ENCODE measurements around the gene TMEM120B. TPM values are rescaled to one million over a fixed set of nuclear protein-coding genes. Genes with fewer than 3 reads are reported as not detected.

The TMEM120B gene
- total and polyA plus RNA-seq, 2 experiments from 2014 or later, result 5.5 to 9.5 TPM

DNA sequence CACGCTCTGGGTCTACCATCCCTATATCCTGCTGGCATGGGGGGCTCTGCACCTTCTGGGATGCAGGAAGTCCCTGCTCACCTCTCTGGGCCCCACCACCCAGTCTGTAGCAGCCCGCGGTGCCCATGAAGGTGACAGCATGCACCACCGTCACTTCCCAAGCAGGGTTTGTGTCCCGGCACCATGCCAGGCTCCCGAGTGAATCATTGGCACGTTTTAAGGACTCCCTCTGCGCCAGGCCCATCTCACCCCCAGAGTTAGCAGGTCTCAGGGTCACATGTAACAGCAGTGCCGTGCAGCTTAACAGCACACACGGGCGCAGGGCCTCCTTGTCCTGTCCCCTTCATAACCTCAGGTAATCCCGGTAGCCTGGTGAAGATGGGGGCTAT lies 111.2 kb downstream of the TMEM120B start:
- Histone ChIP-seq H3K79me2 (no peaks in the 10 kb centered on the region), H3K9me3 (ENCODE audit: low read depth) (no peaks in the 10 kb centered on the region), H3K4me1 (ENCODE audit: insufficient read depth) (no peaks in the 10 kb centered on the region), H3K27me3 (no peaks in the 10 kb centered on the region), H3K27ac (no peak overlapping the region), H3K9me2 (replicated peaks; ENCODE audit: insufficient read depth) (no peaks in the 10 kb centered on the region), H2AFZ (no peak overlapping the region), H3K4me3 (no peak overlapping the region), H3K36me3 (replicated peaks; ENCODE audit: insufficient read depth, low read depth) (no peaks in the 10 kb centered on the region), H3K4me2 (no peak overlapping the region), H4K20me1 (ENCODE audit: insufficient read depth, poor library complexity, severe bottlenecking) (no peaks in the 10 kb centered on the region)
- 87% methylated on average over 12 of the region's 12 CpGs for WGBS (ENCODE audit: low lambda C conversion rate, missing lambda C conversion rate)
- no peak for DNase-seq (ENCODE audit: low spot score)
- TF ChIP-seq EZH2 (IDR thresholded peaks at IDR 0.05; ENCODE audit: borderline replicate concordance), result no peak
- TF ChIP-seq, protein P1, sequence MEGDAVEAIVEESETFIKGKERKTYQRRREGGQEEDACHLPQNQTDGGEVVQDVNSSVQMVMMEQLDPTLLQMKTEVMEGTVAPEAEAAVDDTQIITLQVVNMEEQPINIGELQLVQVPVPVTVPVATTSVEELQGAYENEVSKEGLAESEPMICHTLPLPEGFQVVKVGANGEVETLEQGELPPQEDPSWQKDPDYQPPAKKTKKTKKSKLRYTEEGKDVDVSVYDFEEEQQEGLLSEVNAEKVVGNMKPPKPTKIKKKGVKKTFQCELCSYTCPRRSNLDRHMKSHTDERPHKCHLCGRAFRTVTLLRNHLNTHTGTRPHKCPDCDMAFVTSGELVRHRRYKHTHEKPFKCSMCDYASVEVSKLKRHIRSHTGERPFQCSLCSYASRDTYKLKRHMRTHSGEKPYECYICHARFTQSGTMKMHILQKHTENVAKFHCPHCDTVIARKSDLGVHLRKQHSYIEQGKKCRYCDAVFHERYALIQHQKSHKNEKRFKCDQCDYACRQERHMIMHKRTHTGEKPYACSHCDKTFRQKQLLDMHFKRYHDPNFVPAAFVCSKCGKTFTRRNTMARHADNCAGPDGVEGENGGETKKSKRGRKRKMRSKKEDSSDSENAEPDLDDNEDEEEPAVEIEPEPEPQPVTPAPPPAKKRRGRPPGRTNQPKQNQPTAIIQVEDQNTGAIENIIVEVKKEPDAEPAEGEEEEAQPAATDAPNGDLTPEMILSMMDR (IDR thresholded peaks at IDR 0.05; ENCODE audit: poor library complexity), result no peak

DNA sequence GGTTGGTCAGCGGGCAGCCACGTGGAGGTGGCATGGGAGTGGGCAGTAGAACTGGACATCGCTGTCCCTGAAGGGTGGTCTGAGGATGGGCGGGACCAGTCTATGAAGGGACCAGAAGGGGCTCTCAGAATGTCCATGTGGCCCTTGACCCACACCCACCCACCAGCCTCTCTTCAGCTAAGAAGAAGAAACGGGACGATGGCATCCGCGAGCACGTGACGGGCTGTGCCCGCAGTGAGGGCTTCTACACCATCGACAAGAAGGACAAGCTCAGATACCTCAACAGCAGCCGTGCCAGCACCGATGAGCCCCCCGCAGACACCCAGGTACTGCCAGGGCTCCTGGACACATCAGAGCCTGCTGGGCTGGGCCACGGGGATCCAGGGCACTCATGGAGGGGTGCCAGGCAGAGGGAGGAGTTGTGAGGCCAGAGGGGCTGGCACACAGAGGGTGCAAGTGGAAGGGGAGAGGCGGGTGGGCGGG lies 112.5 kb downstream of the TMEM120B start:
- no peaks in the 10 kb centered on the region for H3K9me2 ChIP-seq (replicated peaks; ENCODE audit: insufficient read depth)
- no peak overlapping the region for H2AFZ ChIP-seq
- H3K4me3 ChIP-seq, result no peak overlapping the region
- H3K79me2 ChIP-seq, result no peaks in the 10 kb centered on the region
- no peak for DNase-seq (ENCODE audit: low spot score)
- no peaks in the 10 kb centered on the region for H3K36me3 ChIP-seq (replicated peaks; ENCODE audit: insufficient read depth, low read depth)
- TF ChIP-seq, protein P1 (IDR thresholded peaks at IDR 0.05; ENCODE audit: poor library complexity), result no peak
- TF ChIP-seq EZH2 (IDR thresholded peaks at IDR 0.05; ENCODE audit: borderline replicate concordance) (no peak), EZH2phosphoT487 (IDR thresholded peaks at IDR 0.05; ENCODE audit: low read depth, severe bottlenecking, unreplicated experiment) (no peak)
- H3K4me2 ChIP-seq, result no peak overlapping the region
- H4K20me1 ChIP-seq (ENCODE audit: insufficient read depth, poor library complexity, severe bottlenecking), result no peaks in the 10 kb centered on the region
- H3K27ac ChIP-seq, result no peak overlapping the region
- no peaks in the 10 kb centered on the region for H3K9me3 ChIP-seq (ENCODE audit: low read depth)
- no peaks in the 10 kb centered on the region for H3K27me3 ChIP-seq
- H3K4me1 ChIP-seq (ENCODE audit: insufficient read depth), result no peaks in the 10 kb centered on the region
- WGBS (ENCODE audit: low lambda C conversion rate, missing lambda C conversion rate), result 95% methylated on average over 17 of the region's 18 CpGs

DNA sequence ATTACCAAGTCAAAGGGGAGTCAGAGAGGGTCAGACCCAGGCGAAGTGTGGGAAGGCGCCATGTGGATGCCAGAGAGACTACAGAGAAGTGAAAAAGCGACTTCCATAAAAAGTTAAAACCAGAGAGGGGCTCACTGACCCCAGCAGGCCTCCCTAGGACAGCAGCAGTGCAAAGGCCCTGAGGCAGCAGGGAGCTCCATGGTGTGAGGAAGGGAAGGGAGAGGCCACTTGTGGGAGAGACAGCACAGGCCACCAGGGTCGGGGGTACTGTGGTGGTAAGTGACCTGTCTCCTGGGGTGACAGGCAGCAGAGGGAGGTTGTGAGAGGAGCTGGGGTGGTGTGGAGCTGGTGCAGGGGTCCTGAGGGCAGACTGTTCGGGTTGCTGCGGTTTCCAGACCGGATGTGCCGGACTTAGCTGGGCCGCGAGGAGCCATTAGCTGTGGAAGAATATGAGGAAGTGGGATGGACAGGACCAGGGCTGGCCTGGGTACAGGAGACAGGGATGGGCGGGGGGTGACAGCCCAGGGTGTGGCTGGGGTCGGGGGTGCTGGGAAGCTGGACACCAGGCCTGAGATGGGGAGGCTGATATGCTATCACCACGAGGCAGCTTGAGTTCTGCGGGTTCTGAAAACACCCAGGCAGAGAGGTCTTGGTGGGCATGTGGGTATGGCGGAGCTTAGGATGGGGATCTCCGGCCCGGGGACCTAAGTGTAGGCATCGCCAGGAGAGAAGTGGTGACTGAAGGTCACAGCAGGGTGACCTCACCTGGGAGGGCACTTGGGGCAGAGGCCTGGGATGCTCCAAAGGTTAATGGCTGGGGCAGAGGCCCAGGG lies 114.0 kb downstream of the TMEM120B start:
- Histone ChIP-seq H3K4me3 (no peak overlapping the region), H3K79me2 (no peaks in the 10 kb centered on the region), H3K9me2 (replicated peaks; ENCODE audit: insufficient read depth) (no peaks in the 10 kb centered on the region), H3K4me1 (ENCODE audit: insufficient read depth) (no peaks in the 10 kb centered on the region), H3K36me3 (replicated peaks; ENCODE audit: insufficient read depth, low read depth) (no peaks in the 10 kb centered on the region), H3K27me3 (no peaks in the 10 kb centered on the region), H2AFZ (no peak overlapping the region), H3K27ac (no peak overlapping the region), H4K20me1 (ENCODE audit: insufficient read depth, poor library complexity, severe bottlenecking) (no peaks in the 10 kb centered on the region), H3K4me2 (no peak overlapping the region), H3K9me3 (ENCODE audit: low read depth) (no peaks in the 10 kb centered on the region)
- WGBS (ENCODE audit: low lambda C conversion rate, missing lambda C conversion rate), result 93% methylated on average over 18 of the region's 18 CpGs
- no peak for DNase-seq (ENCODE audit: low spot score)
- TF ChIP-seq EZH2 (IDR thresholded peaks at IDR 0.05; ENCODE audit: borderline replicate concordance) (no peak), EZH2phosphoT487 (IDR thresholded peaks at IDR 0.05; ENCODE audit: low read depth, severe bottlenecking, unreplicated experiment) (no peak)
- TF ChIP-seq, protein P1 (IDR thresholded peaks at IDR 0.05; ENCODE audit: poor library complexity), result no peak
